GM12865 (cell line): Measurements from ENCODE around the gene HDAC10.

Source experiments
- DNase-seq: peaks from one replicate; pipeline ENCODE4 v3.0.0; 2010; ENCODE audit warnings: low read depth
- H3K4me3 ChIP-seq: 2 replicates; pipeline ENCODE4 v1.5.1; 2011; ENCODE audit warnings: mild to moderate bottlenecking, low read depth, low read length, control low read depth
- TF ChIP-seq, protein P1 (sequence below): IDR thresholded peaks from 2 replicates; pipeline ENCODE4 v1.5.1; 2011; ENCODE audit warnings: low read length, control low read depth, low read depth, inconsistent platforms; ENCODE audit not compliant: insufficient read depth; ENCODE audit errors: missing control alignments

The HDAC10 gene

DNA sequence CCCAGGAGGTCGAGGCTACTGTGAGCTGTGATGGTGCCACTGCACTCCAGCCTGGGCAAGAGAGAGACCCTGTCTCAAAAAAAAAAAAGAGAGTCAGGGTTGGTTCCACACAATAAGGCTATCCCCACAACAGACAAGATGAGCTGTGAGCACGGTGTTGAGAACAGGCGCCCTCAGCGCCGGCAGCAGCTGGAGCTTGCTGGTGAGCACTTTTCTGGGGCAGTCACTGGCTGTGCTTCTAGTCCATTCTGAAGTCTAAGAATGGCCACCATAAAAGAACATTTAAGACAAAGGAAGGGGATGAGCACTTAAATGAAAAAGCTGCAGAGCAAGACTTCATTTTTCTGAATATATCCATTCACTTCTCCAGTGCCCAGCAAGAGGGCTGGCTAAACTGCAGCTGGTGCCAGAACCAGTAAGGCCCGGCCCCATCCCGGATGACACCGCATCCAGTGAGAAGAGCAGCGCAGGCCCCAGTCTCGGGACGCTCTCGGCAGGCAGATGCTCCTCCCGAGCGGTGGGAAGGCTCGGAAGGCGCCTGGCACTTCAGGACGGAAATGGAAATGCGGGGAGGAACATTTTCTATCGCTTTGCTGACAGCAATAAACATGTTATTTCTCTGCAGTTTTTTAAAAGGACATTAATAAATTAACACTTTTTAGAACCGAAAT, 18.4 kb downstream of the HDAC10 start:
- TF ChIP-seq, protein P1, sequence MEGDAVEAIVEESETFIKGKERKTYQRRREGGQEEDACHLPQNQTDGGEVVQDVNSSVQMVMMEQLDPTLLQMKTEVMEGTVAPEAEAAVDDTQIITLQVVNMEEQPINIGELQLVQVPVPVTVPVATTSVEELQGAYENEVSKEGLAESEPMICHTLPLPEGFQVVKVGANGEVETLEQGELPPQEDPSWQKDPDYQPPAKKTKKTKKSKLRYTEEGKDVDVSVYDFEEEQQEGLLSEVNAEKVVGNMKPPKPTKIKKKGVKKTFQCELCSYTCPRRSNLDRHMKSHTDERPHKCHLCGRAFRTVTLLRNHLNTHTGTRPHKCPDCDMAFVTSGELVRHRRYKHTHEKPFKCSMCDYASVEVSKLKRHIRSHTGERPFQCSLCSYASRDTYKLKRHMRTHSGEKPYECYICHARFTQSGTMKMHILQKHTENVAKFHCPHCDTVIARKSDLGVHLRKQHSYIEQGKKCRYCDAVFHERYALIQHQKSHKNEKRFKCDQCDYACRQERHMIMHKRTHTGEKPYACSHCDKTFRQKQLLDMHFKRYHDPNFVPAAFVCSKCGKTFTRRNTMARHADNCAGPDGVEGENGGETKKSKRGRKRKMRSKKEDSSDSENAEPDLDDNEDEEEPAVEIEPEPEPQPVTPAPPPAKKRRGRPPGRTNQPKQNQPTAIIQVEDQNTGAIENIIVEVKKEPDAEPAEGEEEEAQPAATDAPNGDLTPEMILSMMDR: no peak
- no peak overlapping the region for H3K4me3 ChIP-seq
- no peak for DNase-seq

DNA sequence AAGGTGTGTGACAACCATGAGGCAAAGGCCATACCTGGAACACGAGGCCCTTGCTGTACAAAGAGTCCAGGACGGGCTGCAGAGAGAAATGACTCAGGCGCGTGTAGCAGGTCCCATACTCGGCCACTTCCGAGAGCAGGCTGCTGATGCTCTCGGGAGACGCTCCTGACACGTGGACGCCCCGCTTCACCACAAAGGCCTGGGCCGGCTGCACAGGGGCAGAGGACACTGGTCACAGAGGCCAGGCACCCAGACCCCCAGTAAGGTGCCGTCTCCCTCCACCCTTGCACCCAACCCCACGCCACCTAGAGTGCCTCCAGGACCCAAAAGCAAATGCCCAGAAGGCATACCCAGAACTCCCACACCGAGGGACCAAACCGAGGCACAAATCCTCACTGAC, 21.7 kb downstream of the HDAC10 start:
- no peak overlapping the region for H3K4me3 ChIP-seq
- TF ChIP-seq, protein P1: no peak
- DNase-seq: no peak

DNA sequence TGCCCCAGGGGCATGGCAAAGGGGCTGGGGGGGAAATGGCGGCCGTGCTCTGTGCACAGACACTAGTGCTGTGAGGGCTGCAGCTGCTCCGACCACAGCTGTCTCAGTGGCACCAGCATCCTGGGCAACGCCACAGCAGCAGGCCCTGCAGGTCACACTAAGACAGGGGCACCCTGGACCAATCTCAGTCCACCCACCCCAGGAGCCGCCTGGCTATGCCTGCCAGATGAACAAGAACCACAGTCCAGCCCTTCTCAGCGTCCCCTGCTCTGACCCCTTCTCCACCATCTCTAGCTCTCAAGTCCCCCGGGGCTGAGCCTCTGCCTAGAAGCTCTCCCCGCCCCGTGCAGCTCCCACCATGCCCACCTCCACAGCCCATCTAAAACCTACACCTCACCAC, 22.7 kb downstream of the HDAC10 start:
- H3K4me3 ChIP-seq: no peak overlapping the region
- TF ChIP-seq, protein P1: no peak
- no peak for DNase-seq

DNA sequence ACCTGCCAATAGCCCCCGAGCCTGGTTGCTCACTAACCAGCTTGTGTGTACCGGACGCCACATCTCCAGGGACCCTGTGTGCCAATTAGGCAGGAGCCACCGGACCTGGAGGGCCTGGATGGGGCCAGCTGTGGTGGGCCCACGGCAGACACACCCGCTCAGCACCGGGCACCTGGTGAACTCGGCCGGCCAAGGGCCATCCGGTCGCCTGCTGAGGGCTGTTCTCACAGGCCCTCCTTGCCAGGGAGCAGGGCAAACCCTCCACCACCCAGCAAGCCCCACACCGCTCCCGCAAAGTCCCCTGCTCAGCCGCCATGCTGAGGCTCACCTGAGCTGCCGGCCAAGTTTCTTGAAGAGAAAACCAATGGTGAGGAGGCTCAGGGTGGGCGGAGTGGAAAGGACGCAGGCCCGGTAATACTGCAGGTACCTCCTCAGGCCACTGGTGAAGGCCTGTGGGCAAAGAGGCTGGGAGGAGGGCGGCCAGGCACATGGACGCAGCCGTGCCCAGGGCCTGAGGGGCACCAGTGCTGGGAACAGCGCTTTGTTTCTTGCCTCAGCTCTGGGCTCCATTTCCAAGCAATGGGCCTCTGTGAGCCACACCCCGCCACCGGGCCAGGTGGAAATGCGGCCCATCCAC, 23.4 kb downstream of the HDAC10 start:
- H3K4me3 ChIP-seq: no peak overlapping the region
- no peak for DNase-seq
- TF ChIP-seq, protein P1: no peak

DNA sequence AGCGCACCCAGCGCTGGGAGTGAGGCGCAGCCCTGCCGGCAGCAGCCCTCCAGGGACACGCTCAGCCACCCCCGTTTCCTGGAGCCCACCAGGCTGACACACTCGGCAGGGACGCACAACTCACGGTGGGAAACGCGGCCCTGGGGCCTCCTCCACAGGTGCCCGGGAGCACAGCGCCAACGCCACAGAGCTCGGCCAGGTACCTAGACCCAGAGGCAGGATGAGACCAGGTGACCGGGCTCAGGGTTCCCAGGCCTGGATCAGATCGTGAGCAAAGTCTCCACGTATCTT, 24.2 kb downstream of the HDAC10 start:
- TF ChIP-seq, protein P1: no peak
- DNase-seq: no peak
- H3K4me3 ChIP-seq: no peak overlapping the region

DNA sequence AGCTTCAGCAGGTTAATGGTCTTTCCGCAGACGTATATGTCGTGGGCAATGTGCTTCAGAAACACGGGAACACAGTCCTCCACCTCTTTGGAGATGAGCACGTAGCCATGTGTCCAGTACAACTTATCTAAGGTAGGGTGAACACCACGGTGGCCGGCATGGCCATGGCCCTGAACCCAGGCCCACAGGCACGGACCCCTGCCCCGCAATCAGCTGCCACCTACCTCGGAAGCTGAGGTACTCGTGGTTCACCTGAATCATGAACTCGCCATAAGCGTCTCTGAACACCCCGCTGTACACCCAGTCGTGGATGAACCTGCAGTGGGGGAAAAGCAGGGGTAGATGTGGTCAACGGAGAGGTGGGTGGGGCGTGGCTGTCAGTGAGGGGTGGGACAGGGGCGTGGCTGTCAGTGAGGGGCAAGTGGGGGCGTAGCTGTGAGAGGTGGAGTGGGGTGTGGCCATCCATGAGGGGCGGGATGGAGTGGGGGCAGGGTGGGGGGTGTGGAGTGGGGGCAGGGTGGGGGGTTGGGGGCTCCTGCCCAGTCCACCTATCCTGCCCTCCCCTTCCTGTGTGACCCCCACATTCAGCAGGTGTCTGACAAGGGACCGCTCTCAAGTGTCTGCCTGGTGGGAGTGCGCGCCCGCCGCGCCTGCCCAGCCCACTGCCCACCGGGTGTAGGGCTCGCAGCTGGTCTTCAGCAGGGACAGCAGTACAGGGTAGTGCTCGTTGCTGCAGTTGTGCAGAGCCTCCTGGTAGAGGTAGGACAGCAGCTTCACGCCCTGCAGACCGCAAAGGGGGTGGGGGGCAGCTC, 24.8 kb downstream of the HDAC10 start:
- TF ChIP-seq, protein P1: no peak
- H3K4me3 ChIP-seq: no peak overlapping the region
- no peak for DNase-seq
